GM21529 (cell line): ENCODE data around the gene FLT1.

Experiments used
- ATAC-seq: cut with Tn5 transposase; IDR thresholded peaks from one replicate; pipeline ENCODE4 v1.9.1; 2021; ENCODE audit not compliant: unreplicated experiment

FLT1 gene

DNA sequence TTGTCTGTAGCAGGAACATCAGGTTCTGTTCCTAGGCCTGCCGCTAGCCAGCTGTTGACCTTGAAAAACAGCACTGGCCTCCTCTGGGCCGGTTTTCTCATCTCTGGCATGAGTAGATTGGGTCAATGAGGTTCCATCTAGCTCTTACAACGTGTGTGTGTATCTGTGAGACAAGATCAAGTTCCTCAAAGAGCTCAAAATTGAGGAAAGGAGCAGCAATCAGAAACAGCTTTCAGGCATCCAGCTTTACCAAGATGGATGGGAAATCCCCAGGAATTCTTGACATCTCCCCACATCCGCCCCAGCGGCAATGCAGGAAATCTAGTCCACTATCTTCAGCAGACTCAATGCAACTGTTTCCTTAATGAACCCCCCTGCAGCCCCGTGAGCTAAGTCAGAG, 4.9 kb downstream of the FLT1 start:
- ATAC-seq = no peak

- no peak for ATAC-seq
Observed at GRCh38 chr13:28489524-28489931, 5.4 kb downstream of the FLT1 start.

GRCh38 chr13:28488376-28489005, 6.4 kb downstream of the FLT1 start:
- ATAC-seq = no peak

- ATAC-seq = no peak
Observed at GRCh38 chr13:28485996-28486543, 8.9 kb downstream of the FLT1 start.

DNA sequence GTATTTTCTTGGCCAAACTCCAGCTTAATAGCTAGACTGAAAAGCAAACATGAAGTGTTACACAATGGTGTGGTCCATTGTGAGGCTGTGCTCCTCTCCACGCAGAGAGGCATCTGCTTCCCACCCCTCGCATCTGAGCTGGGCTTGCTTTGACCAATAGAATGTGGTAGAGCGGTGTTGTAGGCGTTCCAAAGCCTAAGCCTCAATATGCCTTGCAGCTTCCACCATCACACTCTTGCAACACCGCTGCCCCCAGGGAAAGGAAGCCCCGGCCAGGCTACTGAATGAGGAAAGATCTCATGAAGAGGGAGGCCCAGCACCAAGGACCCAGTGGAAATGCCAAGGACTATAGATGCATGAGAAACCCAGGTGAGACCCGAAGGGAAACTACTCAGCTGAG, 9.4 kb downstream of the FLT1 start:
- ATAC-seq = no peak

DNA sequence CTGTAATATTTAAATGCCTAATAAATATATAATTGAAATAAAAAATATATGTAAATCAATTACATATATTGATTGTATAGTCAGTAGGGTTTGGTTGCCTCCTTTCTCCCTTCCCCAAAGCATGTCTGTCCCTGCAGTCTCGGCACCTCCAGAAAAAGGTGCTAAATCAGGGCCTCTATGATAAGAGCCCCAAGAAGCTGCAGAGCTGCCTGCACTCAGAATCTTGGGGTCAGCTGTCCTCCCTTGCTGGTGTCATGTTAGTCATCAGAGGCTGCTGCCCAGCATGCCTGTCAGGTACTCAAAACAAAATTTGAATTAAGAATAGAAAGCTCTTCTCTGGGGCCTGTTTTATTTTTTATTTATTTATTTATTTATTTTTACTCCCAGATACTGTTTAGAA, 9.8 kb downstream of the FLT1 start:
- ATAC-seq = no peak

DNA sequence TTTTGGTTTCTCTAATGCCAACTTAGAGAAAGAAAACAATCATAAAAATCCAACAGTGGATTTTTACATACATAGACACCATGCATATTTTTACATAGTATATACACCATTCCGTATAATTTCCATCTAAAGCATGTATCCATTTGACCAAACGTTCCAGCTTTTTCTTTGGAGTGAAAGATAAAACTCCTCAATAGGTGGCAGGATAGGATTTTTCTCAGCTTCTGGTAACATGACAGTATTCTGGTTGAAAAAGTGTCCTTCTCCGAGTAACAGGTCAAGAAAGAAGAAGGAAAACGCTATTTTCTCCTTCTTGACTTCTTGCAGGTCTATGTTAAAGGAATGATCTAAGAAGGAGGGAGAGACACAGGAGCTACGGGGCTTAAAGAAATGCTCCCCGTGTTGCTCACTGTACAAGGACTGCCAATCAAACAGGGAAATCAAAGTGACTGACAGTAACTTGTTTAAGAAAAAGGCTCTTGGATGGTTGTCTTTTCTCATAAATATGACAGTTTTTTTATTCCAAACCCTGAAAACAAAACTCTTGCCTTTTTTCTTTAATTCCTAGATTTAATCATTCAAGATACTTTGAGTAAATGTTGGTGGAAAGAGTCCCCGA, 11.5 kb downstream of the FLT1 start:
- ATAC-seq = no peak

DNA sequence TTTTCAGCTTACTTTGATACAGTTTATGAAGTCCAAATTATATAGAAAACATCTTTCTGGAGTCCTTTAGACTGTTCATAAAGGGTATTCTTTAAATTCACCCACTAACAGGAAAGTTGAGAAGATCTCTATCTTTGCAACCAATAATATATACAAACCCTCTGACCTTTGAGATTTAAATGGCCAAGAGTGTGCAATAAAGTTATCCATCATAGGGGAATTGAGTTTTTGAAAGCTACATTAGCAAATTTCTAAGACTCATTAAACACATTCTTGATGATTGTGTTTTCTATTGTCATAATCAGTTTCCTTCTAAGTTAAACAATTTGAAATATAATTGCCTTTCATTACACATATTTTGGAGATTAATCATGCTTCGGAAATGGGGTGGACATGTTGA, 15.9 kb downstream of the FLT1 start:
- ATAC-seq = no peak

DNA sequence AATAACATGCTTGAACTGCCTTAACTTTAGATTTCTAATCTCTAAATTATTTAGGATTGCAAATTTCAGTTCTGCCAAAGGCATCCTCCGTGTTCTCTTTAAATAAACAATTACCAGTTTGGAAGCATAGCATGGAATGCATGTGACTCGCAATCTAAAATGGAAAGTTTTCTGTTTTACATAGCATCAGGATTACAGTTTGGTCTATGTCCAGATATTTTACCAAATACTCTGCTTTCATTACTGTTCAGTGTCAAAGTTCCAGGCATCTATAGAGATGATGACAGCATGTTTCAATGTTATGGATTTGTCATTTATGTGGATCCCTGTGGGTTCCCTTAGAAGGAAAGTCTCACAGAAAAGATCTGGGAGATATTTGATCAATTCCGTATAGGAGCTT, 16.8 kb downstream of the FLT1 start:
- no peak for ATAC-seq

- no peak for ATAC-seq
Observed at GRCh38 chr13:28477709-28477973, 17.3 kb downstream of the FLT1 start.

- no peak for ATAC-seq
Observed at GRCh38 chr13:28476919-28477708, 17.8 kb downstream of the FLT1 start.

GRCh38 chr13:28475916-28476725, 18.8 kb downstream of the FLT1 start:
- no peak for ATAC-seq

DNA sequence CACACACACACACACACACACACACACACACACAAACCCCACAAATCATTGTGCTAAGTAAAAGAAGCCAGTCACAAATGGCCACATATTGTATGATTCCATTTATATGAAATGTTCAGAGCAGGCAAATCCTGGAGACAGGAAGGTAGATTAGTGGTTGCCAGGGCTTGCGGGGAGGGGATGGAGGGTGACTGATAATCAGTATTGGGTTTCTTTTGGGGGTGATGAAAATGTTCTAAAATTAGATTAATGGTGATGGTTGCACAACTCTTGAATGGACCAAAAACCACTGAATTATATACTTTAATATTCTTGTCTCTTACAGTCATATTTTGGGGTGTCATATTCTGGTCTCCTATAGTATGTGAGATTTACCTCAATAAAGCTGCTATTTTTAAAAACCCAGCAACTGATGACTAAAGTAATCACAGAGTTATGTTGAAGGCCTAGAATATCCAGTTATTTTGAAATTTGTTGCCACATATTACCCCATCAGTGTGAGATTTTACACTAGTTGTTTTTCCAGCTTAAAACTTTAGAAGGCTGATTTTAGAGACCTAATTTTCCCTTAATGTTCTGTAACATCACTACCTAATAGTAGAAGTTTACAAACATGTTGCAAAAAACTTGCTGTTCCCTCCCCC, 20.3 kb downstream of the FLT1 start:
- no peak for ATAC-seq

- ATAC-seq = no peak
Observed at GRCh38 chr13:28473044-28473443, 21.9 kb downstream of the FLT1 start.

DNA sequence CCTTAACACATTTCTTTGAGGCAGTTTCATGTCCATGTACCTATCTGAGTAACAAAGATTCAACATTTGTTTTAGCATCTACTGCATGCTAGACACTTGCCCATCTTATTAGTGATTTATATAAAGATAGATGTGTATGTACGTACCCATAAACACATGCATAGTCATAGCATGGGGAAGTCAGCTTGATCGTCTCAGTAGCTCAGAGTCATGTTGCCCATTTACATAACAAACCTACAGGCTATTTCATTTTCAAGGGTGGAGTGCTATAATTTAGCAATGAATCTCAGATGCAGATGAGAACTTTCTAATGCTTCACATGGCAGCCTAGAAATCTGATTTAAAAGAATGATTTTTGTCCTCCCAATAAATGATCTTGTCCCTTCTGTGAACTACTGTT, 23.5 kb downstream of the FLT1 start:
- ATAC-seq = no peak

GRCh38 chr13:28470296-28470695, 24.6 kb downstream of the FLT1 start:
- no peak for ATAC-seq

DNA sequence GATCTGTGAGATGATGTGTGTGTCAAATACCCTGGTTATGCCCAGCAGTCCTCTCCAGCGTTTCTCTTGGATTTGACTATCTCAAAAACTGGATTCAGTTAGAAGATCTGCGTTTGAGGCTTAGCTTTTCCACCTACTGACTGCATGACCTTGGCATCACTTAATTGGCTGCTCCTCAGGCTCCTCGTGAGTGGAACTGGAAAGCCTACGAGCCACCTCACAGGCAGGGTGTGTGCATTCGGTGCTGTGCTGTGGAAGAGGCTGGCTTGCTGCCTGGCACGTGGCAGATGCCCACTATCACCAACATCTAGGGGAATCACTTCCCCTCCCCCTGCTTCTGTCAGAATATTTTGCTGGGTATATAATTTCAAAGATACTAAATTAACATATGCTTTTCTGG, 25.6 kb downstream of the FLT1 start:
- no peak for ATAC-seq

DNA sequence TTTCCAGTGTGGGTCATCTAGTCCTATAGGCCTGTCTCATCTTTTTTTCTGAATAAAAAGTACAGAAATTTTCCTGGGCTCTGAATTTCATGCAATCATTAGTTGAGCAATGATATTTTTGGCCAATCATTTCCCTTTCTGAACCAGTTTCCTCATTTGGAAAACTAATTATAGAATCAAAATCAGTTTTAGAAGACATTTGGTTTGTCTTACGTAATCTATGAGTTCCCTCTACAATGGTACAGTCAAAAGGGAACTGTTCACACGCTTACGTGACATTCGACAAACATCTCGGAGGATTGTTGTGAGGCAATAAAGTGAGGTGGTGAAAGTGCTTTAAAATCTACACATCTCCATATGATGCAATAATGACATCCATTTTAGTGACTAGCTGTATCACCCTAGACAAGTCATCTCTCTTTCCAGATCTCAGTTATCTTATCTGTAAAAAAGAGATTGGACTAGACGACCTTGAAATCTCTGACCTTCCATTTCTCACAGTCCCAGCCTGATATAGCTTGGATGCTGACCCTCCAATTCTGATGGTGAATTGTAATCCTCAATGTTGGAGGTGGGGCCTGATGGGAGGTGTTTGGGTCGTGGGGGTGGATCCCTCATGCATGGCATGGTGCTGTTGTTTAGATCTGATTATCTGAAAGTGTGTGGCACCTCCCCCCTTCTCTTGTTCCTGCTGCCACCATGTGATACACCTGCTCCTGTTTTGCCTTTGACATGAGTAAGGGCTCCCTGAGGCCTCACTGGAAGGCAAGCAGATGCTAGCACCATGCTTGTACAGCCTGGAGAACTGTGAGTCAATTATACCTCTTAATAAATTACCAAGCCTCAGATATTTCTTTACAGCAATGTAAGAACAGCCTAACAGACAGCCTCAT, 26.7 kb downstream of the FLT1 start:
- no peak for ATAC-seq

GRCh38 chr13:28467034-28467433, 27.9 kb downstream of the FLT1 start:
- ATAC-seq = no peak

DNA sequence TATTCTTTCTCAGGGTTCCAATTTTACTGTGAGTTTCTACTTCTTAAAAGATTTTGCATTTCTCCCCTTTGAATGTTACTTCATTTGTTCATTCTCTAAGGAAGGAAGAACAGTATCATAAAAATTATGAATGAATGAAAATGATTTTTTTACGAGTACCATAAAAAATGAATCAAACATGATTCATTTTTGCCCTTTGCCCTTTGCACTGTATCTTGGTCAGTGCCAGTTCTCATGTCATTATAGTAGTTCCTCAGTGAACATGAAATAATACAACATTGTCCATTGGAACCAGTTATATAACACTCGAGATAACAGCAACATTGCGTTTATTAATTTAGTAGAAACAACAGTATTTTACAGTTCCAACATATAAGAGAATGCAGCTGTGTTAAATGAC, 28.8 kb downstream of the FLT1 start:
- ATAC-seq = no peak
